Omental fat pad (tissue), 4 donors: ENCODE data around the gene PSME2. TPM values are rescaled to one million over a fixed set of nuclear protein-coding genes. Genes with fewer than 3 reads are reported as not detected.

Experiments used
- ATAC-seq: fragments of 150-250 bp; one replicate; pipeline ENCODE4 v1.9.1; 2016; ENCODE audit warnings: mild to moderate bottlenecking, moderate library complexity; ENCODE audit not compliant: low FRiP score
- DNase-seq: peaks from one replicate; pipeline ENCODE4 v3.0.0-alpha.2; 2019; ENCODE audit warnings: low spot score
- total RNA-seq, 4 donors: library from RNA; depleted of rRNA; stranded (reverse); fragments of >200 nt; gene quantifications; one replicate each; pipeline ENCODE4 v1.1.0, GENCODE V29; 2016
- TF ChIP-seq, protein P1 (sequence below), 3 donors: fragments of 450-650 bp; IDR thresholded peaks; one replicate each; pipeline ENCODE4 v1.5.1; 2016 to 2017; ENCODE audit warnings: antibody characterized with exemption in 3 of 3, mild to moderate bottlenecking in 3 of 3, moderate library complexity in 2 of 3

The PSME2 gene
- total RNA-seq, 4 donors from 2014 or later: 32.8 to 86.4 (median 70.3) TPM

DNA sequence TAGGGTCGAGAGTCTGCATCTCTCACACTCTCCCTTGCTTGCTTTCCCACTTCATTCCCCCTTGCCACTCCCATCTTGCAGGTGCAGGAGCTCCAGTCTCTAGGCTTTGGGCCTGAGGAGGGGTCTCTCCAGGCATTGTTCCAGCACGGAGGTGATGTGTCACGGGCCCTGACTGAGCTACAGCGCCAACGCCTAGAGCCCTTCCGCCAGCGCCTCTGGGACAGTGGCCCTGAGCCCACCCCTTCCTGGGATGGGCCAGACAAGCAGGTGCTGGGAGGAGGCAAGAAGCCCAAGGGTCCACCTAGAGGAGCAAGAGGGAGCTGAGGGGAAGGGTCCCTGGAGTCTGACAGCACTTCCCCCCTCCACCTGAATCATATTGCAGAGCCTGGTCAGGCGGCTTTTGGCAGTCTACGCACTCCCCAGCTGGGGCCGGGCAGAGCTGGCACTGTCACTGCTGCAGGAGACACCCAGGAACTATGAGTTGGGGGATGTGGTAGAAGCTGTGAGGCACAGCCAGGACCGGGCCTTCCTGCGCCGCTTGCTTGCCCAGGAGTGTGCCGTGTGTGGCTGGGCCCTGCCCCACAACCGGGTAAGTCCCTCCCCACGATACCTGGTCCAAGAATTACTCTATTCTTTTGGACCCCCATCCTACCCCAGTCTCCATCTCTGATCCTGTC lies 5.1 kb upstream of the PSME2 start:
- DNase-seq: no peak
- TF ChIP-seq, protein P1, sequence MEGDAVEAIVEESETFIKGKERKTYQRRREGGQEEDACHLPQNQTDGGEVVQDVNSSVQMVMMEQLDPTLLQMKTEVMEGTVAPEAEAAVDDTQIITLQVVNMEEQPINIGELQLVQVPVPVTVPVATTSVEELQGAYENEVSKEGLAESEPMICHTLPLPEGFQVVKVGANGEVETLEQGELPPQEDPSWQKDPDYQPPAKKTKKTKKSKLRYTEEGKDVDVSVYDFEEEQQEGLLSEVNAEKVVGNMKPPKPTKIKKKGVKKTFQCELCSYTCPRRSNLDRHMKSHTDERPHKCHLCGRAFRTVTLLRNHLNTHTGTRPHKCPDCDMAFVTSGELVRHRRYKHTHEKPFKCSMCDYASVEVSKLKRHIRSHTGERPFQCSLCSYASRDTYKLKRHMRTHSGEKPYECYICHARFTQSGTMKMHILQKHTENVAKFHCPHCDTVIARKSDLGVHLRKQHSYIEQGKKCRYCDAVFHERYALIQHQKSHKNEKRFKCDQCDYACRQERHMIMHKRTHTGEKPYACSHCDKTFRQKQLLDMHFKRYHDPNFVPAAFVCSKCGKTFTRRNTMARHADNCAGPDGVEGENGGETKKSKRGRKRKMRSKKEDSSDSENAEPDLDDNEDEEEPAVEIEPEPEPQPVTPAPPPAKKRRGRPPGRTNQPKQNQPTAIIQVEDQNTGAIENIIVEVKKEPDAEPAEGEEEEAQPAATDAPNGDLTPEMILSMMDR (IDR thresholded peaks at IDR 0.05): no peak
- no peak for ATAC-seq

DNA sequence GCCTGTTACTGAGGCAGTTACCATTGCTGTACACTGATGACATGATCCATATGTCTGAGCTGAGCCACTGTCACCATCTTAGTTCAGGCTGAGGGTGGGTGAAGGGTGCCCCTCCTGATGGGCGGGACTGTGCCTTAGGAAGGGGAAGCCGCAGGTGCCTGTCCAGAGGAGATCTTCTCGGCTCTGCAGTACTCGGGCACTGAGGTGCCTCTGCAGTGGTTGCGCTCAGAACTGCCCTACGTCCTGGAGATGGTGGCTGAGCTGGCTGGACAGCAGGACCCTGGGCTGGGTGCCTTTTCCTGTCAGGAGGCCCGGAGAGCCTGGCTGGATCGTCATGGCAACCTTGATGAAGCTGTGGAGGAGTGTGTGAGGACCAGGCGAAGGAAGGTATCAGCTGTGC lies 4.6 kb upstream of the PSME2 start:
- DNase-seq (no peak), ATAC-seq (no peak)
- TF ChIP-seq, protein P1 (IDR thresholded peaks at IDR 0.05): no peak

DNA sequence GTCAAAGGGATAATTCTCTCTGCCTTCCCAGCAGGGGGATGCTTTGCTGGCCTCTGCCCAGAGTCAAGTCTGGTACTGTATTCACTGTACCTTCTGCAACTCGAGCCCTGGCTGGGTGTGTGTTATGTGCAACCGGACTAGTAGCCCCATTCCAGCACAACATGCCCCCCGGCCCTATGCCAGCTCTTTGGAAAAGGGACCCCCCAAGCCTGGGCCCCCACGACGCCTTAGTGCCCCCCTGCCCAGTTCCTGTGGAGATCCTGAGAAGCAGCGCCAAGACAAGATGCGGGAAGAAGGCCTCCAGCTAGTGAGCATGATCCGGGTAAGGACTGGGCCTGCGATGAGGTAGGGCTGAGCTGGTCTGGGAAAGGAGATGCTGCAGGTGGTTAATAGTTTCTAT lies 4.2 kb upstream of the PSME2 start:
- ATAC-seq (no peak), DNase-seq (no peak)
- TF ChIP-seq, protein P1 (IDR thresholded peaks at IDR 0.05): no peak

DNA sequence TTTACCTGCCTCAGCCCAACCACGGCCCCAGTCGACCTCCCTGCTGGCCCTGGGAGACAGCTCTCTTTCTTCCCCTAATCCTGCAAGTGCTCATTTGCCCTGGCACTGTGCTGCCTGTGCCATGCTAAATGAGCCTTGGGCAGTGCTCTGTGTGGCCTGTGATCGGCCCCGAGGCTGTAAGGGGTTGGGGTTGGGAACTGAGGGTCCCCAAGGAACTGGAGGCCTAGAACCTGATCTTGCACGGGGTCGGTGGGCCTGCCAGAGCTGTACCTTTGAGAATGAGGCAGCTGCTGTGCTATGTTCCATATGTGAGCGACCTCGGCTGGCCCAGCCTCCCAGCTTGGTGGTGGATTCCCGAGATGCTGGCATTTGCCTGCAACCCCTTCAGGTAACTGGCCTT lies 3.7 kb upstream of the PSME2 start:
- TF ChIP-seq, protein P1 (IDR thresholded peaks at IDR 0.05): no peak
- ATAC-seq (no peak), DNase-seq (no peak)

DNA sequence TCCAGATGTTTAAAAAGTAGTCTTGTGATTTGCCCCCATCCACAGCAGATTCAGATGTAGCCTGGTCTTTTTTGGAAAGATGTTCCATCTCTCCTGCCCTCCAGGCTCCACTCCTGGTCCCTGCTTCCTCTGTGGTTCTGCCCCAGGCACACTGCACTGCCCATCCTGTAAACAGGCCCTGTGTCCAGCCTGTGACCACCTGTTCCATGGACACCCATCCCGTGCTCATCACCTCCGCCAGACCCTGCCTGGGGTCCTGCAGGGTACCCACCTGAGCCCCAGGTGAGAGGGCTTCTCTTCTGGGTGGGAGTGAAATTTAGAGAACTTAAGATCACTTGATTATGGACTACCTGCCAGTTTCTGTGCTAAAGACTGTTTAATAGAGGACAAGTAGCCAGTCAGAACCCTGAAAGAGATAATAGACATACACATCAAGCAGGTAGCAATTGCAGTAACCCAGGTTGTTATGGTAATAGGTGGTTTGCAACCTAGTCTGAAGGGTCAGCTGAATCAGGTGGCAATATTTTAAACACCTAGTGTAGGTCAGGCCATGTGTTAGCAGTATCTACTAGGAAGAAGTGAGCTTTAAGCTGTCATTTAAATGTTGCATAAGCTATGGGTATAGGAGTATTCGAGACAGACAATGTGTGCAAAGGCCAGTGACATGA lies 3.0 kb upstream of the PSME2 start:
- no peak for ATAC-seq
- DNase-seq: no peak
- TF ChIP-seq, protein P1 (IDR thresholded peaks at IDR 0.05): no peak

DNA sequence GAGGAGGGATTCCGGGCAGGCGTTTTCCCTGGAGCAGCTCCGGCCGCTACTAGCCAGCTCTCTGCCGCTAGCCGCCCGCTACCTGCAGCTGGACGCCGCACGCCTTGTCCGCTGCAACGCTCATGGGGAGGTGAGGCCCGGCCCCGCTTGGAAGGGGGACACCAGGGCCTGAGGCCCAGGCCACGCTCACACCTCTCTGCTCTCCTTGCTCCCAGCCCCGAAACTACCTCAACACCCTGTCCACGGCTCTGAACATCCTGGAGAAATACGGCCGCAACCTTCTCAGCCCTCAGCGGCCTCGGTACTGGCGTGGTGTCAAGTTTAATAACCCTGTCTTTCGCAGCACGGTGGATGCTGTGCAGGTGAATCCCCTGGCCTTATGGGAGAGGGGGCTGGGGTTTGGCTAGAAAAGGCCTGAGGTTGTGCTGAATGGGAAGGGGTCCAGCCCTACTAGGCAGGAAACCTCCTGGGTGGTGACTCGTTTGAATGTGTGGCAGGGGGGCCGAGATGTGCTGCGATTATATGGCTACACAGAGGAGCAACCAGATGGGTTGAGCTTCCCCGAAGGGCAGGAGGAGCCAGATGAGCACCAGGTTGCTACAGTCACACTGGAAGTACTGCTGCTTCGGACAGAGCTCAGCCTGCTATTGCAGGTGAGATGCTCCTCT lies 1.5 kb upstream of the PSME2 start:
- ATAC-seq: no peak
- no peak for DNase-seq
- TF ChIP-seq, protein P1 (IDR thresholded peaks at IDR 0.05): no peak
